GM19463 (cell line): ENCODE results near the gene HJURP.

ENCODE experiments used
- ATAC-seq: cut with Tn5 transposase; IDR thresholded peaks from one replicate; pipeline ENCODE4 v1.9.1; 2021; ENCODE audit warnings: mild to moderate bottlenecking, moderate library complexity; ENCODE audit not compliant: unreplicated experiment

Gene HJURP

GRCh38 chr2:233849607-233850271 is 4.6 kb downstream of the HJURP start:
- ATAC-seq: no peak

- ATAC-seq: no peak
Observed at GRCh38 chr2:233848276-233848675, 6.1 kb downstream of the HJURP start.

GRCh38 chr2:233847248-233847898 is 7.0 kb downstream of the HJURP start:
- no peak for ATAC-seq

- ATAC-seq: no peak
Observed at GRCh38 chr2:233846387-233847247, 7.7 kb downstream of the HJURP start.

- no peak for ATAC-seq
Observed at GRCh38 chr2:233845301-233846060, 8.9 kb downstream of the HJURP start.

- ATAC-seq: no peak
Observed at GRCh38 chr2:233844836-233845235, 9.5 kb downstream of the HJURP start.

- ATAC-seq: no peak
Observed at GRCh38 chr2:233844064-233844807, 10.1 kb downstream of the HJURP start.

GRCh38 chr2:233841183-233841582 is 13.2 kb downstream of the HJURP start:
- no peak for ATAC-seq

GRCh38 chr2:233840520-233840919 is 13.8 kb downstream of the HJURP start:
- ATAC-seq: no peak

GRCh38 chr2:233839447-233839820 is 14.9 kb downstream of the HJURP start:
- ATAC-seq: no peak

- ATAC-seq: no peak
Observed at GRCh38 chr2:233838726-233839446, 15.4 kb downstream of the HJURP start.

- no peak for ATAC-seq
Observed at GRCh38 chr2:233838251-233838650, 16.1 kb downstream of the HJURP start.

- no peak for ATAC-seq
Observed at GRCh38 chr2:233837694-233838229, 16.6 kb downstream of the HJURP start.

GRCh38 chr2:233836359-233836758 is 18.0 kb downstream of the HJURP start:
- no peak for ATAC-seq

- ATAC-seq: no peak
Observed at GRCh38 chr2:233835230-233836186, 18.8 kb downstream of the HJURP start.

GRCh38 chr2:233833345-233833744 is 21.0 kb downstream of the HJURP start:
- ATAC-seq: no peak

GRCh38 chr2:233832869-233833311 is 21.4 kb downstream of the HJURP start:
- no peak for ATAC-seq

- ATAC-seq: no peak
Observed at GRCh38 chr2:233832414-233832813, 21.9 kb downstream of the HJURP start.
